Measurements from ENCODE around the gene VPS52. TPM values are rescaled to one million over a fixed set of nuclear protein-coding genes. Genes with fewer than 3 reads are reported as not detected.

VPS52 gene
- total and polyA plus RNA-seq, 9 of the 15 experiments (the other 6 are each of a cell fraction or from before 2014, with no cell fraction given) = 24.4 to 103 (median 40.2) TPM

GRCh38 chr6:33299237-33299944 is 27.7 kb upstream of the VPS52 start (continued):
- TF ChIP-seq SNRNP70 (optimal IDR thresholded peaks at IDR 0.05; ENCODE audit: low read depth, low read length) (no peak), CC2D1A (IDR thresholded peaks at IDR 0.05) (peak; percentile 45), THRA (IDR thresholded peaks at IDR 0.05) (no peak), ZBTB12 (CRISPR knock-in tag; IDR thresholded peaks at IDR 0.05) (no peak), CHAMP1 (IDR thresholded peaks at IDR 0.05) (no peak), PHF8 (IDR thresholded peaks at IDR 0.05; ENCODE audit: borderline replicate concordance, low read length) (peak; percentile 79; the same call in 1 of the 2 replicates), FIP1L1 (IDR thresholded peaks at IDR 0.05; ENCODE audit: low read depth, low read length, poor library complexity, severe bottlenecking) (no peak), ZNF830 (CRISPR knock-in tag; IDR thresholded peaks at IDR 0.05) (no peak), SIN3B (IDR thresholded peaks at IDR 0.05; ENCODE audit: low read depth) (peak; percentile 30; the same call in 1 of the 2 replicates), BRF1 (IDR thresholded peaks at IDR 0.05; ENCODE audit: borderline replicate concordance, extremely low read depth, insufficient read length) (no peak), HCFC1 (IDR thresholded peaks at IDR 0.05; ENCODE audit: low read depth, low read length) (no peak; the same call in none of the 2 replicates), GTF2E2 (tag; IDR thresholded peaks at IDR 0.05) (no peak; the same call in 1 of the 2 replicates), CREB1 (IDR thresholded peaks at IDR 0.05) (peak; percentile 51), CREB1 (CRISPR knock-in tag; IDR thresholded peaks at IDR 0.05) (peak; percentile 67), CSDE1 (IDR thresholded peaks at IDR 0.05) (no peak), ZNF217 (CRISPR knock-in tag; IDR thresholded peaks at IDR 0.05) (no peak), ZNF12 (CRISPR knock-in tag; IDR thresholded peaks at IDR 0.05) (no peak; the same call in 1 of the 2 replicates), FOSL1 (tag; conservative IDR thresholded peaks at IDR 0.05) (peak; percentile 54; the same call in 1 of the 2 replicates)
- TF ChIP-seq, protein P1, sequence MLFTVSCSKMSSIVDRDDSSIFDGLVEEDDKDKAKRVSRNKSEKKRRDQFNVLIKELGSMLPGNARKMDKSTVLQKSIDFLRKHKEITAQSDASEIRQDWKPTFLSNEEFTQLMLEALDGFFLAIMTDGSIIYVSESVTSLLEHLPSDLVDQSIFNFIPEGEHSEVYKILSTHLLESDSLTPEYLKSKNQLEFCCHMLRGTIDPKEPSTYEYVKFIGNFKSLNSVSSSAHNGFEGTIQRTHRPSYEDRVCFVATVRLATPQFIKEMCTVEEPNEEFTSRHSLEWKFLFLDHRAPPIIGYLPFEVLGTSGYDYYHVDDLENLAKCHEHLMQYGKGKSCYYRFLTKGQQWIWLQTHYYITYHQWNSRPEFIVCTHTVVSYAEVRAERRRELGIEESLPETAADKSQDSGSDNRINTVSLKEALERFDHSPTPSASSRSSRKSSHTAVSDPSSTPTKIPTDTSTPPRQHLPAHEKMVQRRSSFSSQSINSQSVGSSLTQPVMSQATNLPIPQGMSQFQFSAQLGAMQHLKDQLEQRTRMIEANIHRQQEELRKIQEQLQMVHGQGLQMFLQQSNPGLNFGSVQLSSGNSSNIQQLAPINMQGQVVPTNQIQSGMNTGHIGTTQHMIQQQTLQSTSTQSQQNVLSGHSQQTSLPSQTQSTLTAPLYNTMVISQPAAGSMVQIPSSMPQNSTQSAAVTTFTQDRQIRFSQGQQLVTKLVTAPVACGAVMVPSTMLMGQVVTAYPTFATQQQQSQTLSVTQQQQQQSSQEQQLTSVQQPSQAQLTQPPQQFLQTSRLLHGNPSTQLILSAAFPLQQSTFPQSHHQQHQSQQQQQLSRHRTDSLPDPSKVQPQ (CRISPR knock-in tag; IDR thresholded peaks at IDR 0.05; ENCODE audit: borderline replicate concordance) = no peak
